Prostate gland (tissue), 2 donors: ENCODE results near the gene KIAA0513.

Experiments
- CTCF ChIP-seq, 4 experiments: fragments of 200-600 bp in 2 of 4; fragments of 450-650 bp in 2 of 4; sonication (generic) in 2 of 4; IDR thresholded peaks; 1 replicate in 3 of 4; 2 replicates in 1 of 4; pipeline ENCODE4 v1.5.1; 2016 to 2019; ENCODE audit warnings: antibody characterized with exemption in 4 of 4, mild to moderate bottlenecking in 2 of 4, moderate library complexity in 2 of 4
- POLR2AphosphoS5 ChIP-seq: sonication (generic); formaldehyde crosslinking; IDR thresholded peaks from one replicate; pipeline ENCODE4 v1.6.1; 2017; ENCODE audit warnings: antibody characterized with exemption

- TF ChIP-seq POLR2AphosphoS5 (no peak), CTCF (IDR thresholded peaks at IDR 0.05) (no peak)
Measured at GRCh38 chr16:85003725-85004586, 23.6 kb upstream of the KIAA0513 start.
